T-helper 2 cell treated with Interferon-gamma antibody and Interleukin-4, amounts not matched to agents 5 μg/mL and 100 μg/mL, for 36 hours (primary cell): ENCODE results near the gene RAD21L1.
A peak's percentile ranks its signal among the peaks of the same experiment; 100 is the strongest.

Experiments
- DNase-seq: peaks from one replicate; pipeline ENCODE4 v3.0.0; 2021; ENCODE audit warnings: low spot score
- H3K27ac Mint-ChIP-seq: one replicate; pipeline ENCODE4 v1.8.0; 2021; ENCODE audit warnings: mild to moderate bottlenecking, mixed read lengths
- H3K27me3 Mint-ChIP-seq: one replicate; pipeline ENCODE4 v1.8.0; 2021; ENCODE audit warnings: low read depth, mixed read lengths
- H3K36me3 Mint-ChIP-seq: one replicate; pipeline ENCODE4 v1.8.0; 2021; ENCODE audit warnings: low read depth, mixed read lengths
- H3K4me1 Mint-ChIP-seq: one replicate; pipeline ENCODE4 v1.8.0; 2021; ENCODE audit warnings: low read depth, mixed read lengths
- H3K4me3 Mint-ChIP-seq: one replicate; pipeline ENCODE4 v1.8.0; 2022; ENCODE audit warnings: mild to moderate bottlenecking, moderate library complexity, mixed read lengths
- H3K9me3 Mint-ChIP-seq: one replicate; pipeline ENCODE4 v1.8.0; 2021; ENCODE audit warnings: mixed read lengths

Gene RAD21L1

GRCh38 chr20:1293641-1294379, 68.0 kb downstream of the RAD21L1 start:
- H3K9me3 Mint-ChIP-seq: no peaks in the 10 kb centered on the region

GRCh38 chr20:1294497-1294896, 68.7 kb downstream of the RAD21L1 start:
- Mint-ChIP-seq H3K36me3 (peaks cover 7% of the 10 kb centered on the region), H3K4me3 (no peak overlapping the region), H3K27ac (no peak overlapping the region), H3K9me3 (no peaks in the 10 kb centered on the region), H3K4me1 (peaks cover 4% of the 10 kb centered on the region), H3K27me3 (no peaks in the 10 kb centered on the region)
- DNase-seq: no peak

More at GRCh38 chr20:1293641-1294379, 68.0 kb downstream of the RAD21L1 start:
- no peak for DNase-seq
- peaks cover 4% of the 10 kb centered on the region for H3K36me3 Mint-ChIP-seq
- H3K27me3 Mint-ChIP-seq: no peaks in the 10 kb centered on the region
- H3K4me1 Mint-ChIP-seq: peaks cover under 1% of the 10 kb centered on the region
- H3K4me3 Mint-ChIP-seq: no peak overlapping the region
- no peak overlapping the region for H3K27ac Mint-ChIP-seq

- no peaks in the 10 kb centered on the region for H3K9me3 Mint-ChIP-seq
- H3K27me3 Mint-ChIP-seq: no peaks in the 10 kb centered on the region
- no peak overlapping the region for H3K27ac Mint-ChIP-seq
- DNase-seq: no peak
- peaks cover 10% of the 10 kb centered on the region for H3K4me1 Mint-ChIP-seq
- no peak overlapping the region for H3K4me3 Mint-ChIP-seq
- peaks cover 8% of the 10 kb centered on the region for H3K36me3 Mint-ChIP-seq
Observed at GRCh38 chr20:1295276-1295930, 69.6 kb downstream of the RAD21L1 start.

- H3K4me3 Mint-ChIP-seq: no peak overlapping the region
- DNase-seq: no peak
- no peaks in the 10 kb centered on the region for H3K27me3 Mint-ChIP-seq
- H3K27ac Mint-ChIP-seq: no peak overlapping the region
- peaks cover 15% of the 10 kb centered on the region for H3K4me1 Mint-ChIP-seq
- H3K9me3 Mint-ChIP-seq: no peaks in the 10 kb centered on the region
- H3K36me3 Mint-ChIP-seq: peaks cover 11% of the 10 kb centered on the region
Observed at GRCh38 chr20:1296117-1296610, 70.3 kb downstream of the RAD21L1 start.

GRCh38 chr20:1296922-1297321, 71.1 kb downstream of the RAD21L1 start:
- peaks cover 18% of the 10 kb centered on the region for H3K4me1 Mint-ChIP-seq
- no peak for DNase-seq
- H3K9me3 Mint-ChIP-seq: no peaks in the 10 kb centered on the region
- H3K36me3 Mint-ChIP-seq: peaks cover 11% of the 10 kb centered on the region
- no peak overlapping the region for H3K27ac Mint-ChIP-seq
- H3K4me3 Mint-ChIP-seq: no peak overlapping the region
- H3K27me3 Mint-ChIP-seq: no peaks in the 10 kb centered on the region

GRCh38 chr20:1297486-1297885, 71.6 kb downstream of the RAD21L1 start:
- Mint-ChIP-seq H3K27ac (peak overlapping the region; percentile 14), H3K9me3 (no peaks in the 10 kb centered on the region), H3K36me3 (peaks cover 11% of the 10 kb centered on the region), H3K4me1 (peaks cover 18% of the 10 kb centered on the region), H3K4me3 (no peak overlapping the region), H3K27me3 (no peaks in the 10 kb centered on the region)
- DNase-seq: no peak

- Mint-ChIP-seq H3K4me1 (peaks cover 18% of the 10 kb centered on the region), H3K27ac (no peak overlapping the region), H3K4me3 (no peak overlapping the region), H3K9me3 (no peaks in the 10 kb centered on the region), H3K36me3 (peaks cover 11% of the 10 kb centered on the region), H3K27me3 (no peaks in the 10 kb centered on the region)
- DNase-seq: no peak
Observed at GRCh38 chr20:1298166-1298565, 72.3 kb downstream of the RAD21L1 start.

GRCh38 chr20:1298888-1299511, 73.2 kb downstream of the RAD21L1 start:
- no peaks in the 10 kb centered on the region for H3K9me3 Mint-ChIP-seq
- no peak overlapping the region for H3K4me3 Mint-ChIP-seq
- H3K27ac Mint-ChIP-seq: no peak overlapping the region
- H3K27me3 Mint-ChIP-seq: no peaks in the 10 kb centered on the region
- peaks cover 18% of the 10 kb centered on the region for H3K4me1 Mint-ChIP-seq
- DNase-seq: no peak
- H3K36me3 Mint-ChIP-seq: peaks cover 11% of the 10 kb centered on the region

GRCh38 chr20:1299522-1299921, 73.7 kb downstream of the RAD21L1 start:
- Mint-ChIP-seq H3K4me1 (peaks cover 18% of the 10 kb centered on the region), H3K9me3 (no peaks in the 10 kb centered on the region), H3K27ac (peak overlapping the region; percentile 76), H3K27me3 (no peaks in the 10 kb centered on the region), H3K36me3 (peaks cover 11% of the 10 kb centered on the region), H3K4me3 (peak overlapping the region; percentile 45)
- DNase-seq: no peak

- DNase-seq: no peak
- peaks cover 18% of the 10 kb centered on the region for H3K4me1 Mint-ChIP-seq
- H3K4me3 Mint-ChIP-seq: peak overlapping the region; percentile 70
- no peaks in the 10 kb centered on the region for H3K9me3 Mint-ChIP-seq
- H3K27ac Mint-ChIP-seq: peak overlapping the region; percentile 90
- peaks cover 11% of the 10 kb centered on the region for H3K36me3 Mint-ChIP-seq
- no peaks in the 10 kb centered on the region for H3K27me3 Mint-ChIP-seq
Observed at GRCh38 chr20:1300083-1300840, 74.4 kb downstream of the RAD21L1 start.

- peaks cover 14% of the 10 kb centered on the region for H3K36me3 Mint-ChIP-seq
- peak overlapping the region; percentile 70 for H3K4me3 Mint-ChIP-seq
Observed at GRCh38 chr20:1301031-1301529, 75.2 kb downstream of the RAD21L1 start.

GRCh38 chr20:1302685-1303541, 77.1 kb downstream of the RAD21L1 start:
- no peak for DNase-seq

More at GRCh38 chr20:1301031-1301529, 75.2 kb downstream of the RAD21L1 start:
- Mint-ChIP-seq H3K9me3 (no peaks in the 10 kb centered on the region), H3K27me3 (no peaks in the 10 kb centered on the region), H3K27ac (peak overlapping the region; percentile 90), H3K4me1 (peaks cover 18% of the 10 kb centered on the region)
- DNase-seq: peak; percentile 58

More at GRCh38 chr20:1302685-1303541, 77.1 kb downstream of the RAD21L1 start:
- Mint-ChIP-seq H3K27me3 (no peaks in the 10 kb centered on the region), H3K4me1 (peaks cover 18% of the 10 kb centered on the region), H3K36me3 (peaks cover 12% of the 10 kb centered on the region), H3K27ac (no peak overlapping the region), H3K4me3 (no peak overlapping the region), H3K9me3 (no peaks in the 10 kb centered on the region)
